ENCODE data around the gene PDLIM7.
"Not testable (repeated sequence)": the region's sequence is repeated elsewhere in the genome, so short reads cannot be mapped to it uniquely, and the experiment has no call there.

PDLIM7 gene

GRCh38 chr5:177490311-177490991, 7.0 kb downstream of the PDLIM7 start:
- DNase-seq (ENCODE audit: low read depth), result no peak

GRCh38 chr5:177489119-177489716, 8.2 kb downstream of the PDLIM7 start:
- DNase-seq (ENCODE audit: low read depth), result no peak

- DNase-seq (ENCODE audit: low read depth), result no peak
Observed at GRCh38 chr5:177487975-177488374, 9.4 kb downstream of the PDLIM7 start.

- DNase-seq (ENCODE audit: low read depth), result no peak
Observed at GRCh38 chr5:177487144-177487543, 10.3 kb downstream of the PDLIM7 start.

- no peak for DNase-seq (ENCODE audit: low read depth)
Observed at GRCh38 chr5:177486256-177486655, 11.1 kb downstream of the PDLIM7 start.

- not testable (repeated sequence) for DNase-seq (ENCODE audit: low read depth)
Observed at GRCh38 chr5:177485753-177486152, 11.7 kb downstream of the PDLIM7 start.

- no peak for DNase-seq (ENCODE audit: low read depth)
Observed at GRCh38 chr5:177484902-177485549, 12.4 kb downstream of the PDLIM7 start.

- no peak for DNase-seq (ENCODE audit: low read depth)
Observed at GRCh38 chr5:177483994-177484901, 13.2 kb downstream of the PDLIM7 start.

- DNase-seq (ENCODE audit: low read depth), result no peak
Observed at GRCh38 chr5:177483042-177483441, 14.4 kb downstream of the PDLIM7 start.

- DNase-seq (ENCODE audit: low read depth), result no peak
Observed at GRCh38 chr5:177482359-177482795, 15.0 kb downstream of the PDLIM7 start.

GRCh38 chr5:177479774-177480173, 17.6 kb downstream of the PDLIM7 start:
- no peak for DNase-seq (ENCODE audit: low read depth)

- DNase-seq (ENCODE audit: low read depth), result no peak
Observed at GRCh38 chr5:177478711-177479646, 18.4 kb downstream of the PDLIM7 start.

- no peak for DNase-seq (ENCODE audit: low read depth)
Observed at GRCh38 chr5:177477701-177478477, 19.5 kb downstream of the PDLIM7 start.

GRCh38 chr5:177476531-177477233, 20.7 kb downstream of the PDLIM7 start:
- DNase-seq (ENCODE audit: low read depth), result no peak

- DNase-seq (ENCODE audit: low read depth), result no peak
Observed at GRCh38 chr5:177475563-177476427, 21.6 kb downstream of the PDLIM7 start.

- DNase-seq (ENCODE audit: low read depth), result no peak
Observed at GRCh38 chr5:177474846-177475562, 22.4 kb downstream of the PDLIM7 start.

- no peak for DNase-seq (ENCODE audit: low read depth)
Observed at GRCh38 chr5:177474002-177474476, 23.4 kb downstream of the PDLIM7 start.

- no peak for DNase-seq (ENCODE audit: low read depth)
Observed at GRCh38 chr5:177473443-177474001, 23.9 kb downstream of the PDLIM7 start, which contains the start of gene DBN1. TSS of gene DBN1 (minus strand) at chr5:177473634. CDS start at chr5:177473521, 113 bp downstream.
